RWPE2 (cell line): ENCODE data around the gene STON2.

Experiments
- ATAC-seq: fragments of 200-7000 bp; cut with Tn5 transposase; 3 replicates; pipeline ENCODE4 v1.9.1; 2021; ENCODE audit warnings: low read depth
- DNase-seq: peaks from one replicate; pipeline ENCODE4 v3.0.0-alpha.2; 2020; ENCODE audit warnings: low spot score
- H3K27ac ChIP-seq: fragments of 450-650 bp; 2 replicates; pipeline ENCODE4 v1.5.1; 2017; ENCODE audit warnings: mild to moderate bottlenecking; ENCODE audit not compliant: poor library complexity, severe bottlenecking
- H3K27me3 ChIP-seq: fragments of 250-450 bp; sonication (Bioruptor Pico); 2 replicates; pipeline ENCODE4 v1.5.1; 2021; ENCODE audit warnings: mild to moderate bottlenecking, moderate library complexity; ENCODE audit not compliant: insufficient read depth, poor library complexity, severe bottlenecking
- H3K36me3 ChIP-seq: fragments of 250-450 bp; sonication (Bioruptor Pico); 2 replicates; pipeline ENCODE4 v1.5.1; 2020; ENCODE audit warnings: low read depth, mild to moderate bottlenecking, moderate library complexity
- H3K4me1 ChIP-seq: fragments of 250-450 bp; sonication (Bioruptor Pico); 2 replicates; pipeline ENCODE4 v1.5.1; 2021; ENCODE audit warnings: mild to moderate bottlenecking, moderate library complexity; ENCODE audit not compliant: insufficient read depth, poor library complexity, severe bottlenecking
- H3K4me3 ChIP-seq: fragments of 250-450 bp; sonication (Bioruptor Pico); 2 replicates; pipeline ENCODE4 v1.5.1; 2021; ENCODE audit warnings: mild to moderate bottlenecking, moderate library complexity; ENCODE audit not compliant: severe bottlenecking
- H3K9me3 ChIP-seq: fragments of 250-450 bp; sonication (Bioruptor Pico); 2 replicates; pipeline ENCODE4 v1.5.1; 2021; ENCODE audit warnings: mild to moderate bottlenecking, moderate library complexity; ENCODE audit not compliant: severe bottlenecking
- CTCF ChIP-seq: fragments of 450-650 bp; IDR thresholded peaks from one replicate; pipeline ENCODE4 v1.5.1; 2017; ENCODE audit warnings: mild to moderate bottlenecking, moderate library complexity; ENCODE audit not compliant: poor library complexity, severe bottlenecking

The STON2 gene

GRCh38 chr14:81329640-81330381 lies 70.3 kb downstream of the STON2 start:
- ATAC-seq (peak; percentile 73), DNase-seq (peak; percentile 93)
- TF ChIP-seq CTCF = peak; percentile 16
- Histone ChIP-seq H3K9me3 (no peaks in the 10 kb centered on the region), H3K4me1 (peaks cover 53% of the 10 kb centered on the region), H3K27ac (peak overlapping the region; percentile 99), H3K4me3 (no peak overlapping the region), H3K27me3 (no peaks in the 10 kb centered on the region), H3K36me3 (no peaks in the 10 kb centered on the region)

GRCh38 chr14:81326451-81326850 lies 73.7 kb downstream of the STON2 start:
- no peak for DNase-seq
- no peak for ATAC-seq
- TF ChIP-seq CTCF = no peak
- Histone ChIP-seq H3K9me3 (no peaks in the 10 kb centered on the region), H3K27me3 (no peaks in the 10 kb centered on the region), H3K27ac (peak overlapping the region; percentile 99), H3K4me1 (peaks cover 75% of the 10 kb centered on the region), H3K4me3 (no peak overlapping the region), H3K36me3 (no peaks in the 10 kb centered on the region)

GRCh38 chr14:81324011-81324410 lies 76.1 kb downstream of the STON2 start:
- Histone ChIP-seq H3K27me3 (no peaks in the 10 kb centered on the region), H3K4me3 (peak overlapping the region; percentile 46), H3K4me1 (peaks cover 60% of the 10 kb centered on the region), H3K9me3 (no peaks in the 10 kb centered on the region), H3K27ac (peak overlapping the region; percentile 99), H3K36me3 (peaks cover 11% of the 10 kb centered on the region)
- ATAC-seq (peak; percentile 98), DNase-seq (peak; percentile 91)
- TF ChIP-seq CTCF = no peak

- DNase-seq = no peak
- no peaks in the 10 kb centered on the region for H3K9me3 ChIP-seq
- H3K36me3 ChIP-seq = peaks cover 20% of the 10 kb centered on the region
- no peak for TF ChIP-seq CTCF
- H3K27me3 ChIP-seq = no peaks in the 10 kb centered on the region
- ATAC-seq = no peak
- peak overlapping the region; percentile 46 for H3K4me3 ChIP-seq
- peak overlapping the region; percentile 99 for H3K27ac ChIP-seq
- H3K4me1 ChIP-seq = peaks cover 58% of the 10 kb centered on the region
Observed at GRCh38 chr14:81323093-81323492, 77.0 kb downstream of the STON2 start.

GRCh38 chr14:81319946-81320345 lies 80.2 kb downstream of the STON2 start:
- no peak for TF ChIP-seq CTCF
- no peak for DNase-seq
- no peak overlapping the region for H3K27ac ChIP-seq
- no peaks in the 10 kb centered on the region for H3K9me3 ChIP-seq
- H3K27me3 ChIP-seq = no peaks in the 10 kb centered on the region
- H3K4me3 ChIP-seq = no peak overlapping the region
- ATAC-seq = no peak
- peaks cover 29% of the 10 kb centered on the region for H3K36me3 ChIP-seq
- peaks cover 48% of the 10 kb centered on the region for H3K4me1 ChIP-seq
